GM10248 (cell line): Measurements from ENCODE around the gene CHD6.

ENCODE experiments used
- CTCF ChIA-PET: fragments of 300-600 bp; sonication (Branson Sonifier 250); formaldehyde crosslinking; extraction: SDS; loops from one replicate; lab custom pipeline; 2021; ENCODE audit warnings: antibody characterized with exemption; lab: Yijun Ruan, JAX
- POLR2A ChIA-PET: fragments of 350-650 bp; sonication (Branson Sonifier 250); formaldehyde crosslinking; extraction: SDS; loops from one replicate; lab custom pipeline; 2020; ENCODE audit warnings: antibody characterized with exemption; lab: Yijun Ruan, JAX
- DNase-seq: peaks from one replicate; pipeline ENCODE4 v3.0.0; 2012; ENCODE audit errors: extremely low spot score
- CTCF ChIP-seq: IDR thresholded peaks from 2 replicates; pipeline ENCODE4 v1.5.1; 2012; ENCODE audit warnings: mild to moderate bottlenecking, low read depth; ENCODE audit errors: extremely low read depth, missing control alignments, control extremely low read depth

Gene CHD6

GRCh38 chr20:41427833-41428232 lies 190.3 kb downstream of the CHD6 start:
- DNase-seq, result no peak
- ChIA-PET CTCF (interaction anchor here (1.0 to 2.8 kb wide), 5 partner anchors 9 to 333 kb away, joined by 3 to 13 read pairs (median 4); no protein-coding TSS in a partner anchor), POLR2A (no interaction called here)
- no peak for TF ChIP-seq CTCF

- ChIA-PET POLR2A (no interaction called here), CTCF (interaction anchor here (2.5 to 2.8 kb wide), 2 partner anchors 10 to 18 kb away, joined by 8 to 13 read pairs; no protein-coding TSS in a partner anchor)
- TF ChIP-seq CTCF, result no peak
- DNase-seq, result no peak
These were observed 191.2 kb downstream of the CHD6 start for GRCh38 chr20:41426976-41427375.

- ChIA-PET CTCF (interaction anchor here (0.8 to 2.8 kb wide), 3 partner anchors 10 to 21 kb away, joined by 3 to 13 read pairs (median 4); no protein-coding TSS in a partner anchor), POLR2A (no interaction called here)
- TF ChIP-seq CTCF, result no peak
- DNase-seq, result no peak
These were observed 191.9 kb downstream of the CHD6 start for GRCh38 chr20:41426086-41426830.

GRCh38 chr20:41425180-41425884 lies 192.8 kb downstream of the CHD6 start:
- DNase-seq, result no peak
- no peak for TF ChIP-seq CTCF
- CTCF ChIA-PET, result interaction anchor here (1.1 to 1.3 kb wide), 2 partner anchors 20 to 81 kb away, joined by 3 read pairs; no protein-coding TSS in a partner anchor
- POLR2A ChIA-PET, result no interaction called here

- TF ChIP-seq CTCF, result no peak
- ChIA-PET CTCF (interaction anchor here (0.8 to 1.3 kb wide), 2 partner anchors 80 to 289 kb away, joined by 3 read pairs; no protein-coding TSS in a partner anchor), POLR2A (no interaction called here)
- no peak for DNase-seq
These were observed 193.6 kb downstream of the CHD6 start for GRCh38 chr20:41424546-41424945.

- TF ChIP-seq CTCF, result no peak
- POLR2A ChIA-PET, result no interaction called here
- CTCF ChIA-PET, result interaction anchor here (0.8 kb wide), 1 partner anchor 289 kb away, joined by 3 read pairs; no protein-coding TSS in a partner anchor
- no peak for DNase-seq
These were observed 194.2 kb downstream of the CHD6 start for GRCh38 chr20:41424011-41424410.
